Activated CD4-positive, alpha-beta T cell treated with anti-CD3 and anti-CD28 coated beads for 4 hours (primary cell): ENCODE results near the gene ICA1L.
"Not testable (repeated sequence)": the region's sequence is repeated elsewhere in the genome, so short reads cannot be mapped to it uniquely, and the experiment has no call there.

ENCODE experiments used
- DNase-seq, 2 donors: peaks; one replicate each; pipeline ENCODE4 v3.0.0-alpha.2; 2020

ICA1L gene

GRCh38 chr2:202847693-202848524 lies 23.7 kb downstream of the ICA1L start:
- DNase-seq = no peak

- DNase-seq = no peak
Measured at GRCh38 chr2:202844656-202845055, 26.9 kb downstream of the ICA1L start.

GRCh38 chr2:202842690-202843089 lies 28.9 kb downstream of the ICA1L start:
- no peak for DNase-seq

- DNase-seq = no peak
Measured at GRCh38 chr2:202841090-202841867, 30.3 kb downstream of the ICA1L start.

- DNase-seq = peak; percentile 8 to 31
Measured at GRCh38 chr2:202831242-202832220, 40.0 kb downstream of the ICA1L start.

GRCh38 chr2:202824901-202825300 lies 46.7 kb downstream of the ICA1L start:
- no peak for DNase-seq

- DNase-seq = no peak
Measured at GRCh38 chr2:202822411-202822810, 49.2 kb downstream of the ICA1L start.

- DNase-seq = no peak
Measured at GRCh38 chr2:202821206-202822160, 50.1 kb downstream of the ICA1L start.

- DNase-seq = no peak
Measured at GRCh38 chr2:202818321-202818720, 53.2 kb downstream of the ICA1L start.

GRCh38 chr2:202817771-202818170 lies 53.8 kb downstream of the ICA1L start:
- no peak for DNase-seq

- DNase-seq = no peak
Measured at GRCh38 chr2:202815548-202816360, 55.8 kb downstream of the ICA1L start.

- DNase-seq = no peak
Measured at GRCh38 chr2:202814226-202814625, 57.3 kb downstream of the ICA1L start.

- DNase-seq = no peak
Measured at GRCh38 chr2:202813387-202813786, 58.2 kb downstream of the ICA1L start.

GRCh38 chr2:202808754-202809153 lies 62.8 kb downstream of the ICA1L start:
- no peak for DNase-seq

GRCh38 chr2:202807431-202808138 lies 64.0 kb downstream of the ICA1L start:
- DNase-seq = not testable (repeated sequence)

GRCh38 chr2:202805911-202806310 lies 65.7 kb downstream of the ICA1L start:
- DNase-seq = not testable (repeated sequence)

- no peak for DNase-seq
Measured at GRCh38 chr2:202797944-202798343, 73.6 kb downstream of the ICA1L start.

GRCh38 chr2:202790676-202791075 lies 80.9 kb downstream of the ICA1L start:
- DNase-seq = no peak

- no peak for DNase-seq
Measured at GRCh38 chr2:202786842-202787241, 84.7 kb downstream of the ICA1L start.

- no peak for DNase-seq
Measured at GRCh38 chr2:202782940-202783558, 88.5 kb downstream of the ICA1L start.
